Stimulated activated CD8-positive, alpha-beta memory T cell treated with anti-CD3 and anti-CD28 coated beads, Interleukin-7, amount 100 ng/mL, for 24 hours (primary cell): ENCODE measurements around the gene ARPC5.

Source experiments
- DNase-seq: peaks from one replicate; pipeline ENCODE4 v3.0.0-alpha.2; 2020; ENCODE audit warnings: low read depth

ARPC5 gene

DNA sequence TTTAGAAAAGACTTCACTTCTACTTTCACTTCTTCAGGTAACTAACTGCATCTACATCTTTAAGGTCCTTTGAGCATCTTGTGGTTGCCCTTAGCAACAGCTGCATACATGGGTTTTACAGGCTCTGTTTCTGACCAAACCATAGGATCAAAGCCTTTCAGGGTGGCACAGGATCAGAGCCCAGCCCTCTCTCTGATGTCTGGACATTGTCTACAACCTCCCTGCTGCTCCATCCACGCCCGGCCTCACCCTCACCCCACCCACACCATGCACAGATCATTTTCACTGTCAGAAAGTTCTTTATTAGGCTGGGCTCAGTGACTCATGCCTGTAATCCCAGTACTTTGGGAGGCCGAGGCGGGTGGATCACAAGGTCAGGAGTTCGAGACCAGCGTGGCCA is 50.5 kb downstream of the ARPC5 start:
- DNase-seq: no peak

DNA sequence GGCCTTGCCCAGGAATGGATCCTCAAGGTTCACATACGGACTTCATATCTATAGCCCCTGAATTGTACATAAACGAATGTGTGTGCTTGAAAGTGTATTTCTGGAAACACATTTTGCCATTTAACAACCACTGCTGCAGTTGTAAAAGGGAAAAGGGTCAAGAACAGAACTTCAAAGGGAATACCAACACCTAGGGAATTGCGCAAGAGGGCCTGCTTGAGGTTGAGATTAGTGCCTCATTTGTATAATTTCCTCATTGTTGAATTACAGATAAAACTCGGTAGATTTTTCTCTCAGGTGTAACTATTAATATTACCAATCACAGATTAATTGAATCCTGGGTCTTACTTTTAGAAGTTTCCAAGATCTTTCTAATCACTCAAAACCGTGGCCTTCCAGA is 51.4 kb downstream of the ARPC5 start:
- DNase-seq: no peak

DNA sequence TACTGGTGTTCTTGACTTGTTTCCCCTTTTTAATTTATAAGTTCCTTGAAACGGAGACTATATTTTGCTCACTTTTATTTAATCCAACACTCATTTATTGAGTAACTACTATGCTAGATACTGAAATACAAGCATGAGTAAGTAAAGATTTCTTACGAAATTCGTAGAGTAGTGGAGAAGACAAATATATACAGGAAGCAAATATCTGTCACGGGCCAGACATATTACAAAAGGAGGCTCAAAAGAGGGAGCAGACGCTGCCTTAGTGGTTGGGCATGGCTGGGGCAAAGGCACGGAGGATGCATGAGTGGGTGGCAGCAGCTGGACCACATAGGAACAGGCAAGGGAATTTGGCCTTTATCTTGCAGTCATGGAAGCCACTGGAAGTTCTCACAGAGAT is 52.1 kb downstream of the ARPC5 start:
- DNase-seq: no peak

DNA sequence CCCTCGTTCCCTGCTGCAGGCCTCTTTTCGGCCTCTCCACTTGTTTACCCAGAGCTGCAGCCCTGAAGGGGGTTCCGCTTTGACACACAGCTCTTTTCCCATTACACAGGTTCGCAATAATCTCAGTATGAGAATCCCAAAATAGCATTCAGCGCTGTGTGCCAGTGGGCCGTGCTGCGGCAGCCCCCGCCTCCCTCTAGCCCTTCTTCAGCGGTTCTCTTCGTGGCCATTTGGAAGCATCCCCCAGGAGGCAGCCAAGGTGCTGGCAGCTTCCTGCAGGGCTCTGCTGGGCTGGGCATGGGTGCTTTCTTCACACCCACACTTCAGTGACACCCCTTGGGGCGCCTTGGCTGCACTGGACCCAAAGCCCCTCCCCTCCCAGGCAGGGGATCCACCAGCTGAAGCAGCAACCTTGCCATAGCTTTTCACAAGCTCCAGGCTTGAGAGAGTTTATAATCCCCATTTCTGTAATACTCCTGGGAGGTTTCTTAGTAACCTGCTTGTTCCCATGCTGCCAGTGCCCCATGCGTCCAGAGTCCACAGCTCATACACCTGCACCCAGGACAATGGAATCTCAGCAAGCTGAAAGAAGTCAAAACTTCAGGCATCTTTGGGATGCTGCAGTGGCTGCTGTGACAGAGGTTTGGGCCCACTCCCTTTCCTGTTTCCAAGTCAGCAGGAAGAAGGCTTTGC is 53.4 kb downstream of the ARPC5 start:
- DNase-seq: no peak

DNA sequence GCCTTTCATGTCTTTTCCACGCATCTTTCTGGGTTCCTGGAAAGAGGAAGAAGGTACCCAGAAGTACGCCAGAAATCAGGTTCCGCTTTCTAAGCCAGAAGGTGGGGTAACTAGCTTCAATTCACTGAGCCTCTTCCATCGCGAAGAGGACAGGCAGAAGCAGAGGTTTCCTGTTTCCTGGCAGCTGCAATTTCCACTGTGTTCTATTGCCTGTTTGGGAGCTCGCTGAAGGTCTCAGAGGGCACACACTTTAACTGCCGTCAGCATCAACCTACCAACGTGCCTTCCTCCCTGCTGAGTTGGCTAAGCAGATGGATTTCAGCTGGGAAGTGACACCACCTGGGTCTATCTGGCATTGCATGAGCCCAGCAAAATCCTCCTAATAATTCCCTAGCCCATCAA is 55.3 kb downstream of the ARPC5 start:
- no peak for DNase-seq

DNA sequence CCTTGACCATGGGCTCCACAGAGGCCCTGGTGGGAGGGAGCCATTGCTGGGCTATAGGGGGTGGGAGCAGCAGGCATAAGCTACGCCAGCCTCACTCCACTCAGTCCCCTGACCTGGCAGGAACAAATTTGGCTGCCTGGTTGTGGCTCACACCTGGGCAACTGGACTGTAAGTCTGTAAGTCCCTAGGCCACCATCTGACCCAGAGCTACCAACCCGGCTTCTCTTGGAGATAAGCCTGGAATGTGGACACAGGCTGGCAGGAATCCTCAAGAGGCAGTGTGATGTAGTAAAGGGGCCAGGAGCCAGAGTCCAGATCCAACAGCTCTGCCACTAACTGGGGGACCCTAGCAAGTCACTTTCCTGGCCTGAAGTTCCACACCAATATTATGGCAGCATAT is 56.7 kb downstream of the ARPC5 start:
- DNase-seq: no peak

DNA sequence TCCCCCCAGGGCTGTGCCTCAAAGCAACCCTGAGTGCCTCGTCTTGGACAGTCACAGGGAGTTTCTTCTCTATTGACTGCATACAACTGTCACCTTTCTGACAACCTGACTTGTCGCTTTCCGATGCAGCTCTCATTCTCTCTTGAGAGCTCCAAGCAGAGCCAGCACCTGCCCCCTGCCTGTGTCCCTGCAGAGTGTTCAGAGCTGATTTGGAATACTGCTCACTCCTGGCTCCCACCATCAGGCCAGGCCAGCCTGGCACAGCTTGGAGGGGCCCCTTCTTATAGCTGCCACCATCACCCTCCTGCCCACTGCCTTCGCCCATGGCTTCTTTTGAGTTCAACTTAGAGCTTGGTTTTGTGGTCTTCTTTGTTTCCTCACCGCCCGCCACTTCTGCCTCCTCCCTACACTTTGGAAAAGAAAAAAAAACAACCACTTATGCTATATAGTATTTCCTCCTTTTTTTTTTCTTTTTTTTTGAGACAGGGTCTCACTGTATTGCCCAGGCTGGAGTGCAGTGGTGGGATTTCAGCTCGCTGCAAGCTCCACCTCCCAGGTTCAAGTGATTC is 57.6 kb downstream of the ARPC5 start:
- DNase-seq: no peak

DNA sequence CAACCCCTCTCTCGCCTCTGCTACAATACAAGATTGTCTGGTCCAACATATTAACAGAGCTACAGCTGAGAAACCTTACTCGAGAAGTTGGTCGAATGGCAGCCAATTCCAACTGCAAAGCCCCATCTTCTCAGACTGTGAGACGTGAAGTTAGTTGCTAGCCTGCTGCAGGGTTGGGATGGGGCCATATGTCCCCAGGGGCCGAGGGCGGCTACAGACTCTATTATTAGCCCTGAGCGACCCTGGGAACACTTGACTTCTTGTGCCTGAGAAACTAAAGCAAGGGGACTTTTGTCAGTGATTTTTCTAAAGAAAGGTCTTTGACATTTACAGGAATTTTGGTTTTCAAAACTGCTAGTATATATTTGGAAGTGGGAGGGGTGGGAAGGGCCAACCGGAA is 59.0 kb downstream of the ARPC5 start:
- no peak for DNase-seq

DNA sequence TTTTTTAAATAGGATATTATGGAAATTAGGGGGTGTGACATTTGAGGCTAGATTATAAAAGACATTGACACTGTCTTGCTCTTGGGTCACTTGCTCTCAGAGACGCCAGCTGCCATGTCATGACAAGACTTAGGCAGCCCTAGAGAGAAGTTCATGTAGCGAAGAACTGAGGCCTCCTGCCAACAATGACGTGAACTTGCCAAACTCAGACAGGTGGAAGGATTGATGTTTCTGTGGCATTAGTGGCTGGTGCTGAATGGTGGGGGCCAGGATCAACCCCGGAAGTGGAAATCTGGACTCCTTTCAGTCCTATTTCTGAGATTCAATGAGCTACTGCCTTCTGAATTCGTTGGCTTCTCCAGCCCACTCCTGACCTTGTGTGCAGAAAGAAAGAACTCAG is 60.0 kb downstream of the ARPC5 start:
- DNase-seq: no peak

DNA sequence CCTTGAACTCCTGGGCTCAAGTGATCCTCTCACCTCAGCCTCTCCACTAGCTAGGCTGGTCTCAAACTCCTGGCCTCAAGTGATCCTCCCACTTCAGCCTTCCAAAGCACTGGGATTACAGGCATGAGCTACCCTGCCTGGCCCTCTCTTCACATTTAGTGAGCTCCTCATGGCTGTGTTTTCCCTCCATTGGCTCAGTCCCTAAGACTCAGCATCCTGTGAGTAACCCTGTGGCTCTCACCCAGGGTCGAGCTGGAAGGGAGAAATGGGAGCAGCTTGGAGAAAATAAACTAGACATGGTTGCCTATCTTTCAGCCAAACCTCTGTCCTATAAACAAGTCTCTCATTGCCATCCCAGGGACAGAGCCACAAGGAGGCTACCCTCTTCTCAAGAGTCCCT is 62.9 kb downstream of the ARPC5 start:
- no peak for DNase-seq

DNA sequence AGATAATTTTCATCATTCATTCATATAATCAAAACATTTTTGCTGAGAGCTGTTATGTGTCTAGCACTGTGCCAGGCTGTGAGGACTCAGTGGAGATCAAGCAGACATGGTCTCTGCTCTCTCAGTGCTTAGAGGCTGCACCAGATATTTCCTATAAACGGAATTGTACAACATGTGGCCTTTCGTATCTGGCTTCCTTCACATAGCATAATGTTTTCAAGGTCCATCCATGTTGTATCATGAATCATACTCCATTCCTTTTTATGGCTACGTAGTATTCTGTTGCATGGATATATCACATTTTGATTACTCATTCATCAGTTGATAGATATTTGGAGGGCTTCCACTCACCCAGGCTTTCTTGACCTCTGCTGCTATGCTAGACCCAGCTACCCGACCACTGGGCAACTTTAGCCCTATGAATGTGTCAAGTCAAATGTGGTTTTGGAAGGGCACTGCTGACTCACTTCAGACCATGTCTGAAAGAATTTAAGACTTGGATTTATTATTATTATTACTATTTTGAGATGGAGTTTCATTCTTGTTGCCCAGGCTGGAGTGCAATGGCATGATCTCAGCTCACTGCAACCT is 63.8 kb downstream of the ARPC5 start:
- no peak for DNase-seq
